ENCODE measurements around the gene KIRREL1.

The KIRREL1 gene

GRCh38 chr1:157993147-157993917, at the start of gene KIRREL1:
TSS of gene KIRREL1 (plus strand) at chr1:157993645. CDS start at chr1:157993677, 32 bp downstream.
- ATAC-seq (replicated peaks) = peak; percentile 26 to 48
- H3K4me1 Mint-ChIP-seq = peaks cover 10 to 14% of the 10 kb centered on the region in 2 donors
- H3K9me3 Mint-ChIP-seq = no peaks in the 10 kb centered on the region
- H3K36me3 Mint-ChIP-seq = no peaks in the 10 kb centered on the region
- H3K27ac Mint-ChIP-seq = peak within 1 kb of the TSS; percentile 22
- DNase-seq = no peak
- peak within 1 kb of the TSS; percentile 83 to 88 for H3K4me3 Mint-ChIP-seq
- H3K27me3 Mint-ChIP-seq = peaks cover 43 to 45% of the 10 kb centered on the region in 2 donors

DNA sequence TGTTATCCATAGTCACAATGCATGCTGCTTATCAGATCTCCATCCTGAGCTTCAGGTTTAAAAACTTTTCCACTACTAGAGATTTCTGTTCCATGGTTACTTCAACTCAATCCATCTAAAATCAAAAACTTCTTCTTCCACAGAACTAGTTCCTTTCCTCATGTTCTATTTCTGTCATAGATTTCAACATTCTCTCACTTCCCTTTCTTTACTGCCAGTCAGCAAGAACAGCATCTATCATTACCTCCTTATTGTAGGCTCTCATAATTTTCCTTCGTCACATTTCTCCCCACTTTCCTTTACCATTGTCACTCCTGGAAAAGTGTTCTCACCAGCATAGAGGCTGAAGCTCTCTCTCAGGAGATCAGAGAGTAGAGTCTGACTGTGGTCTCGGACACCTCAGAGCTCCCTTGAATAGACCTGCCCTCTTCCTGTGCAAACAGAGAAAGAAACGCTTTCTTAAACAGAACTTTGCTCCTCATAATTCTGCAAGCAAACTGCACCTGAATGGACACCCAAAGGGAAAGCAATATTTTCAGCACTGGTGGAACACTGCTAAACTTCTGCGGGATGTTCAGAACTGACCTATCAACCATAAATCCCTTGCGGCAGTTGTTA, 48.7 kb upstream of the KIRREL1 start:
- no peaks in the 10 kb centered on the region for H3K9me3 Mint-ChIP-seq
- no peak for DNase-seq
- H3K27me3 Mint-ChIP-seq = peaks cover 7% of the 10 kb centered on the region in 2 donors
- peak; percentile 67 to 80 for ATAC-seq (replicated peaks)
- H3K4me1 Mint-ChIP-seq = peaks cover 24 to 31% of the 10 kb centered on the region in 2 donors
- H3K4me3 Mint-ChIP-seq = peak overlapping the region; percentile 2 to 5
- no peak overlapping the region for H3K27ac Mint-ChIP-seq
- H3K36me3 Mint-ChIP-seq = no peaks in the 10 kb centered on the region

- H3K4me3 Mint-ChIP-seq = no peak overlapping the region
- peaks cover 12 to 13% of the 10 kb centered on the region in 2 donors for H3K27me3 Mint-ChIP-seq
- no peaks in the 10 kb centered on the region for H3K9me3 Mint-ChIP-seq
- DNase-seq (peak; percentile 30), ATAC-seq (replicated peaks) (peak; percentile 84 to 86)
- no peaks in the 10 kb centered on the region for H3K36me3 Mint-ChIP-seq
- peak overlapping the region; percentile 51 for H3K27ac Mint-ChIP-seq
- H3K4me1 Mint-ChIP-seq = peaks cover 29 to 46% of the 10 kb centered on the region in 2 donors
Observed at GRCh38 chr1:157948312-157949073, 45.0 kb upstream of the KIRREL1 start.

DNA sequence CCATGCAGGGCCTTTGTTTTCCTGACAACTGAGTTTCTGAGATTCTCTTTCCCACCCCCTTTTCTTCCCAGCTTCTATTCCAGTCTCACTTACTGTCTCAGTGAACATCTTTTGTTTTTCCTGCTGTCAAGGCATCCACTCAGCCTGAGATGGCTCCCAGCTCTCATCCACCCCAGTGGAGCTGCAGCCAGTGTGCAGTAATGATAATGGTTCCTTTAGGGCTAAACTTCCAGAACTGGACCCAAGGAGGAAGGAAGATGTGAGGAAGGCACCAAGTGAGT, 44.4 kb upstream of the KIRREL1 start:
- Mint-ChIP-seq H3K36me3 (no peaks in the 10 kb centered on the region), H3K27me3 (peaks cover 12 to 13% of the 10 kb centered on the region in 2 donors), H3K9me3 (no peaks in the 10 kb centered on the region), H3K27ac (no peak overlapping the region), H3K4me3 (no peak overlapping the region), H3K4me1 (peaks cover 28 to 47% of the 10 kb centered on the region in 2 donors)
- no peak for ATAC-seq (replicated peaks)
- DNase-seq = no peak

- Mint-ChIP-seq H3K27me3 (peaks cover 12 to 13% of the 10 kb centered on the region in 2 donors), H3K4me1 (peaks cover 32 to 55% of the 10 kb centered on the region in 2 donors), H3K9me3 (no peaks in the 10 kb centered on the region), H3K27ac (no peak overlapping the region), H3K4me3 (no peak overlapping the region), H3K36me3 (no peaks in the 10 kb centered on the region)
- DNase-seq (no peak), ATAC-seq (replicated peaks) (no peak)
Observed at GRCh38 chr1:157951230-157951629, 42.2 kb upstream of the KIRREL1 start.

DNA sequence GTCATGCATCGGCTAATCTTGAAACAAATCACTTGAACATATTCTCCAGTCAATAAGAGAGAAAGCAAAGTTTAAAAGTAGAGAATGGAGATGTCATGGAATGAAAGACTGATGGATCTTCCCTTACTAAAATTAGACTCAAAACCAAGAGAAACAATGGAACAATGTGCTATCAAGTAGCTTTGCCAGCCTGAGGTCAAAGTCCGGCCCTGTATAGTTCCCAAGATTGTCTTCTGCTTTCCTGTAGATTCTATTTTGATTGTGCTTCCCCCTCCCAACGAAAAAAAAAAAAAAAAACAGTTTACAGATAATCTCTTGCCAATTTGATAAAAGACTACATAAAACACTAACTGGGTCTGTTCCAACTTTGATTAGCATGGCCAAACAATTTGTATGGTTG, 40.8 kb upstream of the KIRREL1 start:
- Mint-ChIP-seq H3K27me3 (peaks cover 12 to 13% of the 10 kb centered on the region in 2 donors), H3K4me1 (peaks cover 41 to 68% of the 10 kb centered on the region in 2 donors), H3K9me3 (no peaks in the 10 kb centered on the region), H3K27ac (no peak overlapping the region), H3K4me3 (no peak overlapping the region), H3K36me3 (peaks cover 0 to 2% of the 10 kb centered on the region in 2 donors)
- DNase-seq = no peak
- no peak for ATAC-seq (replicated peaks)

DNA sequence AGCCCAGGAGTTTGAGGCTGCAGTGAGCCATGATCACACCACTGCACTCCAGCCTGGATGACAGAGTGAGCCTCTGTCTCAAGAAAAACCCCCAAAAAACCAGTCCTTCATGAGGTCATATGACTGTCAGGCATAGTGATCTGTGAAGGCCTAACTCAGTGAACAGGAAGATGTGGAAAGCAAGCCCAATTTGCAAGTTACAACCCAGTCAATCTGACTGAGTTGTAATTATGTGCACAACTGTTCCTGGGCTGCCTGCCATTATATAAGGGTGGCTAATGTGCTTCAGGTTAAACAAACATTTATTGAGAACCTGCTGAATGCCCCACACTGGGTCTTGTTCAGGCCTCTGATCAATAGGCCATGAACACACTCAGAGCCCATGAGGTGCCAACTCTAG, 38.2 kb upstream of the KIRREL1 start:
- no peak overlapping the region for H3K27ac Mint-ChIP-seq
- H3K4me3 Mint-ChIP-seq = no peak overlapping the region
- no peaks in the 10 kb centered on the region for H3K9me3 Mint-ChIP-seq
- ATAC-seq (replicated peaks) (peak; percentile 8 to 25), DNase-seq (no peak)
- H3K27me3 Mint-ChIP-seq = peaks cover 8 to 9% of the 10 kb centered on the region in 2 donors
- peaks cover 34 to 61% of the 10 kb centered on the region in 2 donors for H3K4me1 Mint-ChIP-seq
- H3K36me3 Mint-ChIP-seq = peaks cover 0 to 2% of the 10 kb centered on the region in 2 donors

- DNase-seq = no peak
- peaks cover 34 to 61% of the 10 kb centered on the region in 2 donors for H3K4me1 Mint-ChIP-seq
- peaks cover 9 to 12% of the 10 kb centered on the region in 2 donors for H3K27me3 Mint-ChIP-seq
- H3K27ac Mint-ChIP-seq = peak overlapping the region; percentile 80
- H3K9me3 Mint-ChIP-seq = no peaks in the 10 kb centered on the region
- peak; percentile 64 for ATAC-seq (replicated peaks)
- peak overlapping the region; percentile 60 to 77 for H3K4me3 Mint-ChIP-seq
- peaks cover 0 to 2% of the 10 kb centered on the region in 2 donors for H3K36me3 Mint-ChIP-seq
Observed at GRCh38 chr1:157955857-157956256, 37.6 kb upstream of the KIRREL1 start.

DNA sequence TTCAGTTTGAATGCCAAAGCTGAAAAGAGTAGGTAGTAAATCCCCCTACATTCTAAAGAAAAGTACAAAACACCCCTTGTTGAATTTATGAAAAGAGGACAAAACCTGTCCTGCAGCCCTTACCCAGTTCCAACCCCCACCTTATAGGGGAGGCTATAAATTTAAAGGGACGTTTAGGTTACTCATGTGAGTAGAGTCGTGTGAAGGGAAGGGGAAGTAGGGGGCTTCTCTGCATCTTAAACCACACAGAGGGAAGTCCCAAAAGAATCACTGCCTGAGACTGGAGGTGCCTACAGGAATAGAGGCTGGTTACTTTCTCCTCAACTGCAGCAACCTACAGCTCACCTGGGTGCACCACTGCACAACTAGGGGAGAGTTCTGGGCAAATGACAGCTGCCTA, 36.7 kb upstream of the KIRREL1 start:
- Mint-ChIP-seq H3K9me3 (no peaks in the 10 kb centered on the region), H3K4me3 (peak overlapping the region; percentile 69 to 70), H3K36me3 (peaks cover 0 to 2% of the 10 kb centered on the region in 2 donors), H3K27ac (peak overlapping the region; percentile 79), H3K27me3 (peaks cover 9 to 11% of the 10 kb centered on the region in 2 donors), H3K4me1 (peaks cover 32 to 56% of the 10 kb centered on the region in 2 donors)
- ATAC-seq (replicated peaks) = peak; percentile 88 to 91
- DNase-seq = no peak

GRCh38 chr1:157958263-157958662, 35.2 kb upstream of the KIRREL1 start:
- H3K9me3 Mint-ChIP-seq = no peaks in the 10 kb centered on the region
- H3K4me1 Mint-ChIP-seq = peaks cover 36 to 55% of the 10 kb centered on the region in 2 donors

GRCh38 chr1:157959750-157960149, 33.7 kb upstream of the KIRREL1 start:
- DNase-seq (no peak), ATAC-seq (replicated peaks) (no peak)
- Mint-ChIP-seq H3K27me3 (peaks cover 13 to 17% of the 10 kb centered on the region in 2 donors), H3K4me3 (no peak overlapping the region), H3K9me3 (no peaks in the 10 kb centered on the region), H3K36me3 (peaks cover 0 to 3% of the 10 kb centered on the region in 2 donors), H3K27ac (no peak overlapping the region), H3K4me1 (peaks cover 31 to 48% of the 10 kb centered on the region in 2 donors)

More at GRCh38 chr1:157958263-157958662, 35.2 kb upstream of the KIRREL1 start:
- Mint-ChIP-seq H3K27me3 (peaks cover 13 to 17% of the 10 kb centered on the region in 2 donors), H3K27ac (no peak overlapping the region), H3K4me3 (no peak overlapping the region), H3K36me3 (peaks cover 0 to 3% of the 10 kb centered on the region in 2 donors)
- no peak for DNase-seq
- no peak for ATAC-seq (replicated peaks)

DNA sequence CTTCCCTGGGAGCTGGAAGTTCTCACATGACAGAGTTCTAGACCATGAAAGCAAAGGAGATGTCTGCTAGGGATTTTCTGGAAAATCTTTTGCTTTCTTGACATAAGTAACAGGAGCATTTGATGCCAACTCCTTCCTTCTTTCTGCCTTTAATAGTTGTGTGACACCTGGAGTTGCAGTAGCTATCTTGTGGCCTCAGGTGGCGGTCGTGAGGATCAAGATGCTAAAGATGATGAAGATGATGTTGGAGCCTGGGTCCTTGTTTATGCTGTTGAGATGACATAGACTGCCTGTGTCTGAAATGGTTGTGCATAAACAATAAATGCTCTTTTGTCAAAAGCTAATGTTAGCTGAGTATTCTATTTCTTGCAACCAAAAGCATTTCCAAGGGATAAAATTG, 32.7 kb upstream of the KIRREL1 start:
- DNase-seq = no peak
- Mint-ChIP-seq H3K9me3 (no peaks in the 10 kb centered on the region), H3K4me1 (peaks cover 26 to 38% of the 10 kb centered on the region in 2 donors), H3K4me3 (no peak overlapping the region), H3K27ac (no peak overlapping the region), H3K36me3 (peaks cover 0 to 3% of the 10 kb centered on the region in 2 donors), H3K27me3 (peaks cover 13 to 17% of the 10 kb centered on the region in 2 donors)
- ATAC-seq (replicated peaks) = no peak

DNA sequence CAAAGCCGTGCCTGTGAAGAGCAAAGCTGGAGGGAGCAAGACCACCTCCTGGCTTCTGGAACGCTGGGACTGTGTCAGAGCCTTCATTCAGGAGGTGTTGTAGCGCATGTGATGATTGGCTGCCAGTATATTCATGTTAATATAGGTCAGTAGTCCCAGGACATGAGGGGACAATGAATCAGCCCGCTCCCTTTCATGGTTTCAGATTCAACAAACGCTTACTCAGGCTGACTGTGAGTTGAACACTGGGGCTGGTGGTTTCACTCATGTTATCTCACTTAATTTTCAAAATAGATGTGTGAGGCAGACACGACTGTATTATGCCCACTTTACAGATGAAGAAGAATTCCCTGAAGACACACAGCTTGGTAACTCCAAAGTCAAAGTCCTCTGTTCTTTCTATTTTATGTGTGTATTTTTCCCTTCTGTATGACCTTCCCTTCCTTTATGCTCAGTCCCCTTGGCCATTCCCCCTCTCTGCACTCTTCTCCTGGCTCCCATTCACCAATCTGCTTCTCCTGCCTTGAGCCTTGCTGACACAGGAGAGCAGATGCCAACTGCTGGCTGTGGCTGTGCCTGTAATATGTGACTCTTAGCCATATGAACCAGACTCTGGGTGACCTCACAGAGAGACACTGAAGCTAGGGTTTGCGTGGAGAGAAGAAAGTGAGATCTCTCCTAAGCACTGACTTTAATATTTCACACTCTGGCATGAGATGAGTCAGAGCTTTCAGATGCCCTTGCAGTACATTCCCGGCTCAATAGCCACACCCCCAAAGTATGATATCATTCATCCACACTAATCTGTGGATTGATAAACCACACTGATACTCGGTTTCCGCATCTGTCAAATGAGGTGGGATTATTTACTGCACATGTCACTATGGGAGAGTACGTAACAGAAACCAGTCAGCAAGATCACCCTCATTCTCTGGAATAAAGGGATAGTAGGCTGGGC, 31.4 kb upstream of the KIRREL1 start:
- Mint-ChIP-seq H3K27ac (no peak overlapping the region), H3K4me3 (no peak overlapping the region), H3K27me3 (peaks cover 13 to 17% of the 10 kb centered on the region in 2 donors), H3K9me3 (peaks cover 0 to 1% of the 10 kb centered on the region in 2 donors), H3K36me3 (peaks cover 0 to 1% of the 10 kb centered on the region in 2 donors), H3K4me1 (peaks cover 14 to 25% of the 10 kb centered on the region in 2 donors)
- DNase-seq (no peak), ATAC-seq (replicated peaks) (peak; percentile 51 to 67)

Data from stimulated activated naive B cell treated with anti-CD40 and anti-IgM and Interleukin-4, amounts not matched to agents 10 μg/mL and 1 μg/mL and 100 μg/mL, for 72 hours (primary cell).